ENCODE measurements around the gene PTCD3. TPM values are rescaled to one million over a fixed set of nuclear protein-coding genes. Genes with fewer than 3 reads are reported as not detected.

PTCD3 gene
- total RNA-seq, 2 experiments from 2014 or later, result 172 to 175 TPM

DNA sequence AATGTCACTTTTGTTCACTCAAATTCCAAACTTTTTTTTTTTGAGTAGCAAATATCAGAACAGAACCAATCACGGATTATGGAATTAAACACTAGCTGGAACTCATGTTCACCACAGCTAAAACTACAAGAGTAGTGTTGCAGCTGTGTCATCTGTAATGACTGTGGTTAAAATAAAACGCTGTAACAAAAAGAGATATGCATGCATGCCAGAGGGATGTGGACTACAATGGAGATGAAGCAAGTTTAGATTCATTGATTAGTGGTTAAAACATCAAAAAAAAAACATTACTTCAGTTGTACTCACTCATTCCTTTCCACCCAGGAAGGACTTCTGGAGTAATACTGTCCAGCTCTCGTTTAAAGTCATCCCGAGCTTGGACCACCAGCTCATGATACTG is 52.3 kb downstream of the PTCD3 start:
- ChIA-PET POLR2A (interaction anchor here (1.0 kb wide), 1 partner anchor 19 kb away, joined by 3 read pairs; no protein-coding TSS in a partner anchor), CTCF (interaction anchor here (0.8 kb wide), 2 partner anchors 39 to 521 kb away, joined by 3 read pairs; no protein-coding TSS in a partner anchor)
- H3K27ac Mint-ChIP-seq, result no peak overlapping the region
- no peak overlapping the region for H3K4me3 Mint-ChIP-seq
- no peaks in the 10 kb centered on the region for H3K4me1 Mint-ChIP-seq (ENCODE audit: low read depth)
- intact Hi-C loops (cut with micrococcal nuclease), result no loop called here
- H3K27me3 Mint-ChIP-seq, result no peaks in the 10 kb centered on the region
- H3K9me3 Mint-ChIP-seq, result no peaks in the 10 kb centered on the region
- peaks cover 33% of the 10 kb centered on the region for H3K36me3 Mint-ChIP-seq
- no peak for DNase-seq

GRCh38 chr2:86160156-86160952 is 54.3 kb downstream of the PTCD3 start:
- intact Hi-C loops (cut with micrococcal nuclease), result no loop called here
- Mint-ChIP-seq H3K36me3 (peaks cover 39% of the 10 kb centered on the region), H3K27ac (peak overlapping the region; percentile 23), H3K9me3 (no peaks in the 10 kb centered on the region), H3K4me3 (no peak overlapping the region), H3K27me3 (no peaks in the 10 kb centered on the region), H3K4me1 (ENCODE audit: low read depth) (no peaks in the 10 kb centered on the region)
- no peak for DNase-seq
- ChIA-PET POLR2A (interaction anchor here (1.1 kb wide), 1 partner anchor 72 kb away, joined by 3 read pairs; no protein-coding TSS in a partner anchor), CTCF (no interaction called here)

- Mint-ChIP-seq H3K27ac (no peak overlapping the region), H3K9me3 (no peaks in the 10 kb centered on the region), H3K36me3 (peaks cover 43% of the 10 kb centered on the region), H3K4me1 (ENCODE audit: low read depth) (peaks cover 6% of the 10 kb centered on the region), H3K27me3 (no peaks in the 10 kb centered on the region), H3K4me3 (no peak overlapping the region)
- no peak for DNase-seq
- intact Hi-C loops (cut with micrococcal nuclease), result no loop called here
- CTCF ChIA-PET, result interaction anchor here (1.0 kb wide), 1 partner anchor 24 kb away, joined by 3 read pairs; no protein-coding TSS in a partner anchor
- POLR2A ChIA-PET, result no interaction called here
These were observed 64.4 kb downstream of the PTCD3 start for GRCh38 chr2:86170449-86170848.

- H3K27me3 Mint-ChIP-seq, result no peaks in the 10 kb centered on the region
- H3K4me3 Mint-ChIP-seq, result no peak overlapping the region
- H3K9me3 Mint-ChIP-seq, result no peaks in the 10 kb centered on the region
- intact Hi-C loops (cut with micrococcal nuclease), result no loop called here
- peaks cover 10% of the 10 kb centered on the region for H3K4me1 Mint-ChIP-seq (ENCODE audit: low read depth)
- H3K36me3 Mint-ChIP-seq, result peaks cover 48% of the 10 kb centered on the region
- CTCF ChIA-PET, result no interaction called here
- DNase-seq, result no peak
- no peak overlapping the region for H3K27ac Mint-ChIP-seq
- POLR2A ChIA-PET, result no interaction called here
These were observed 65.3 kb downstream of the PTCD3 start for GRCh38 chr2:86171295-86171694.

- CTCF ChIA-PET, result no interaction called here
- DNase-seq, result no peak
- POLR2A ChIA-PET, result no interaction called here
- H3K27me3 Mint-ChIP-seq, result no peaks in the 10 kb centered on the region
- H3K9me3 Mint-ChIP-seq, result no peaks in the 10 kb centered on the region
- intact Hi-C loops (cut with micrococcal nuclease), result no loop called here
- peaks cover 48% of the 10 kb centered on the region for H3K36me3 Mint-ChIP-seq
- no peak overlapping the region for H3K4me3 Mint-ChIP-seq
- peaks cover 13% of the 10 kb centered on the region for H3K4me1 Mint-ChIP-seq (ENCODE audit: low read depth)
- no peak overlapping the region for H3K27ac Mint-ChIP-seq
These were observed 66.6 kb downstream of the PTCD3 start for GRCh38 chr2:86172610-86173009.

- ChIA-PET CTCF (no interaction called here), POLR2A (no interaction called here)
- Mint-ChIP-seq H3K27ac (no peak overlapping the region), H3K4me1 (ENCODE audit: low read depth) (peaks cover 13% of the 10 kb centered on the region), H3K36me3 (peaks cover 47% of the 10 kb centered on the region), H3K4me3 (no peak overlapping the region), H3K27me3 (no peaks in the 10 kb centered on the region), H3K9me3 (no peaks in the 10 kb centered on the region)
- no peak for DNase-seq
- intact Hi-C loops (cut with micrococcal nuclease), result no loop called here
These were observed 68.4 kb downstream of the PTCD3 start for GRCh38 chr2:86174445-86174844.

DNA sequence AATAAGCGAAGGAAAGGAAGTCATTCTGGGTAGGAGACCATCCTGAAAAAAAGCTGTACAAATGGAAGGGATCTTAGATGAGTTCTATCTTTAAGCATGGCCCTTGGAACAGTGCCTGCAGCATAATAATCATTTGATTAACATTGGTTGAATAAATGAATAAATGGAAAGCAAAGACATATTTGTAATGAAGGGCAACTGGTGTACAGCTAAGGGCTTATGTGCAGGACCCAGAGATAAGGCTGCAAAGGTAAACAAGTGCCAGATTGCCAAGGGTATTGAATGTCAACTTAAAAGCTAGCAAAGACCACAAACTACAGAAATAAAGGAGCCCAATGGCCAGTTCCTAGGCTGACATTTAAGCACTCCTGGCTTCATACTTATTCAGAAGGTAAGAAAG is 69.8 kb downstream of the PTCD3 start:
- H3K9me3 Mint-ChIP-seq, result no peaks in the 10 kb centered on the region
- POLR2A ChIA-PET, result no interaction called here
- H3K27ac Mint-ChIP-seq, result no peak overlapping the region
- H3K4me1 Mint-ChIP-seq (ENCODE audit: low read depth), result peaks cover 13% of the 10 kb centered on the region
- CTCF ChIA-PET, result no interaction called here
- no peak for DNase-seq
- H3K36me3 Mint-ChIP-seq, result peaks cover 46% of the 10 kb centered on the region
- H3K4me3 Mint-ChIP-seq, result no peak overlapping the region
- no peaks in the 10 kb centered on the region for H3K27me3 Mint-ChIP-seq
- intact Hi-C loops (cut with micrococcal nuclease), result no loop called here

DNA sequence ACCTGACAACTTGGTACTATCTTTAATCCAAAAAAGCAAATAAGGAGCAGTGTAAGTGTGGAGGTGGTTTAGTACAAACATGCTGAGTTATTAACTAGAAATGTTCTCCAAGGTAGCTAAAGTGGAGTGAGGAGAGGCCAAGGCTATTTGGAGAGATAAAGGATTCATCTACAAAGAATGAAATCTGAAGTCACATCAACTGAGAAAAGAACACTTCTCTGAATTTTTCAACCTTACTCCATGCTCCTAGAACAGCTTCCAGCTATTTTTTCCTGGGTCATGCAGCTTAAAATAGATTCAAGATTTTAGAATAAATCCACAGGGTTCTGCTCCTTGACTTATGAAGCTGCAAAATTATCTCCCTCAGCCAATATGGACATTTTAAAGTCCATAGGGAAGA is 70.6 kb downstream of the PTCD3 start:
- intact Hi-C loops (cut with micrococcal nuclease), result no loop called here
- H3K36me3 Mint-ChIP-seq, result peaks cover 41% of the 10 kb centered on the region
- POLR2A ChIA-PET, result no interaction called here
- CTCF ChIA-PET, result interaction anchor here (0.7 to 0.8 kb wide), 3 partner anchors 30 to 539 kb away, joined by 3 to 6 read pairs (median 4); no protein-coding TSS in a partner anchor
- no peak overlapping the region for H3K27ac Mint-ChIP-seq
- no peaks in the 10 kb centered on the region for H3K27me3 Mint-ChIP-seq
- H3K9me3 Mint-ChIP-seq, result no peaks in the 10 kb centered on the region
- no peak overlapping the region for H3K4me3 Mint-ChIP-seq
- peaks cover 14% of the 10 kb centered on the region for H3K4me1 Mint-ChIP-seq (ENCODE audit: low read depth)
- DNase-seq, result no peak

DNA sequence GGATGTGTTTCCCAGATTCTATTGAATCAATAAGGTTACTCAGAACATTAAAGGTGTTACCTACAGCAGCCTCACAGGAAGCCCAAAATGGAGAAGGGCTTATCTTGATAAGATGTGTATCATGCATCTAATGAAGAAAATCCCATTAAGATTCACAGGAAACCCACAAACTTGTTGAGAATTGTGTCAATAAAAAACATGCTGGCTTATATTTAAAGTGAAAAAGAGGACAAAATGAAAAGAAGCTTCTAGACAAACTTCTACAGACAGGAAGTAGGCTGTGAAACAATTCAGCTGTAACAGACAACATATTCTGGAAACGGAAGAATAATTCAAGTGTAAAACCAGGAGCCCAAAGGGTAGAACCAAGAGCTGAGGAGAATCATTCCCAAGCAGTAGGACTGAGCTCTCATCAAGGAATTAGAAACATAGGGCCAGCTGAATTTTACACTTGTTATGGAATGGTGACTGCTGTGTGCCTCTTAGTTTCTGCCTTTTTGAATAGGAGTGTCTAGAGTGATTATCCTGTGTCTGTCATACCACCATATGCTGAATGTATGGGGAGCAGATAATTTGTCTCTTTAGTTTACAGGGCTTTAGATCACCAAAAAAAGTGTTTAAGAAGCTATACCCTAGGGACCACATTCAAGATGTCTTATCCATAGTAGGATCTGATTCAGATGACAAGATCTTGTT is 79.6 kb downstream of the PTCD3 start:
- H3K27ac Mint-ChIP-seq, result peak overlapping the region; percentile 96
- DNase-seq, result no peak
- peaks cover 71% of the 10 kb centered on the region for H3K4me1 Mint-ChIP-seq (ENCODE audit: low read depth)
- H3K4me3 Mint-ChIP-seq, result peak overlapping the region; percentile 57
- H3K9me3 Mint-ChIP-seq, result no peaks in the 10 kb centered on the region
- CTCF ChIA-PET, result interaction anchor here (0.6 to 1.2 kb wide), 3 partner anchors 9 to 74 kb away, joined by 3 to 4 read pairs (median 4); no protein-coding TSS in a partner anchor
- POLR2A ChIA-PET, result interaction anchor here (0.6 to 2.2 kb wide), 5 partner anchors 10 to 294 kb away, joined by 3 to 7 read pairs (median 3); partner anchors contain the start of genes IMMT, POLR1A and PTCD3
- peaks cover 14% of the 10 kb centered on the region for H3K36me3 Mint-ChIP-seq
- intact Hi-C loops (cut with micrococcal nuclease), result loop anchor here (1.0 to 2.0 kb wide), 2 partner anchors 9 to 79 kb away; partner anchors contain the start of gene PTCD3
- no peaks in the 10 kb centered on the region for H3K27me3 Mint-ChIP-seq

- Mint-ChIP-seq H3K9me3 (no peaks in the 10 kb centered on the region), H3K36me3 (peaks cover 17% of the 10 kb centered on the region)
These were observed 80.4 kb downstream of the PTCD3 start for GRCh38 chr2:86186431-86186830.

DNA sequence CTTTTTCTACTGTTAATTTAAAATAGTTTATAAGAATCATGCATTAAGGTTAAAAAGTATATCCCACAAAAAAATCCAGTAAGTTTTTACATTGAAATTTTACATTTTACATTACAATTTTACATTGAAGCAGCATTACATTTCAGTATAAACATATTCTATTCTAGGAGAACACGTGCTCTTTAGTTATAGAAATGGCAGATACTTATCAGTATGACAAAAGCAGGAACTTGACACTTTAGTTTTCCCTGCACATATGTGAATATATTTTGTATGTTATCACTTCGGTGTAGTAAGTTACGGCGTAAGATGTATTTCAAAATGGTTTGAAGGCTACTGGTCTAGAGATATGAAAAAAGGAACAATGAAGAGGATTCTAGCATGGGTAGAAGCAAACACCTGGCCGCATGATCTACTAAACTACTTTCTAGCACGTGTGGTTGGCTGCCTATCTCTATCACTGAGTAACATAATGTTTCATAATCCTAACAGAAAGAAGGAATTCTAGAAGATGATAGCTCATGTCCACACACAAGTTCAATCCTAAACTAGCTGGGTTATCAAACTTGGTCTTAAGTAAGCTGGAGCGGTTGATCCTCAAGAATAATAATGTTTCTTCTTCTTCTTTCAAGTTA is 83.9 kb downstream of the PTCD3 start:
- ChIA-PET CTCF (interaction anchor here (0.6 kb wide), 1 partner anchor 9 kb away, joined by 3 read pairs; no protein-coding TSS in a partner anchor), POLR2A (no interaction called here)
- Mint-ChIP-seq H3K36me3 (peaks cover 24% of the 10 kb centered on the region), H3K27ac (no peak overlapping the region), H3K4me1 (ENCODE audit: low read depth) (peaks cover 74% of the 10 kb centered on the region), H3K4me3 (no peak overlapping the region), H3K9me3 (no peaks in the 10 kb centered on the region), H3K27me3 (no peaks in the 10 kb centered on the region)
- DNase-seq, result no peak
- intact Hi-C loops (cut with micrococcal nuclease), result loop anchor here (10.0 kb wide), 3 partner anchors 155 to 375 kb away; partner anchors contain the start of gene CHMP3

More at GRCh38 chr2:86186431-86186830, 80.4 kb downstream of the PTCD3 start:
- intact Hi-C loops (cut with micrococcal nuclease), result loop anchor here (1.0 kb wide), 1 partner anchor 8 kb away; no protein-coding TSS in a partner anchor
- peak overlapping the region; percentile 96 for H3K27ac Mint-ChIP-seq
- DNase-seq, result peak; percentile 38
- POLR2A ChIA-PET, result interaction anchor here (1.8 kb wide), 1 partner anchor 80 kb away, joined by 8 read pairs; the partner anchor contains the start of genes POLR1A and PTCD3
- H3K4me3 Mint-ChIP-seq, result peak overlapping the region; percentile 57
- CTCF ChIA-PET, result interaction anchor here (0.6 to 1.2 kb wide), 4 partner anchors 8 to 466 kb away, joined by 3 to 4 read pairs (median 4); no protein-coding TSS in a partner anchor
- H3K27me3 Mint-ChIP-seq, result no peaks in the 10 kb centered on the region
- H3K4me1 Mint-ChIP-seq (ENCODE audit: low read depth), result peaks cover 79% of the 10 kb centered on the region

Data from activated CD4-positive, alpha-beta memory T cell treated with anti-CD3 and anti-CD28 coated beads for 36 hours (primary cell).